Spleen (tissue), 7 donors: Measurements from ENCODE around the gene OSM.

Experiments
- POLR2A ChIP-seq, 3 donors: fragments of 450-650 bp; IDR thresholded peaks; one replicate each; pipeline ENCODE4 v1.5.1; 2017; ENCODE audit warnings: antibody characterized with exemption in 3 of 3, mild to moderate bottlenecking in 1 of 3
- POLR2AphosphoS5 ChIP-seq, 3 donors: sonication (generic); formaldehyde crosslinking; IDR thresholded peaks; one replicate each; pipeline ENCODE4 v1.5.1; 2017; ENCODE audit warnings: antibody characterized with exemption in 3 of 3
- TF ChIP-seq, protein P1 (sequence below), 11 experiments: fragments of 200-600 bp in 7 of 11; fragments of 450-650 bp in 4 of 11; sonication (generic) in 4 of 11; IDR thresholded peaks in 8 of 11; conservative IDR thresholded peaks in 3 of 11; 1 replicate in 7 of 11; 2 replicates in 4 of 11; pipeline versions ENCODE4 v1.4.0 to v1.8.0; 2016 to 2021; ENCODE audit warnings: antibody characterized with exemption in 11 of 11, inconsistent platforms in 4 of 11, mild to moderate bottlenecking in 1 of 11
- donor health status: DM: no; HTN: no; CAD: no; lungs with moderate emphysema.
- donor health status: DM: no; HTN: no; CAD: no.
- donor health status: DM: no; HTN: no; CAD: no.

DNA sequence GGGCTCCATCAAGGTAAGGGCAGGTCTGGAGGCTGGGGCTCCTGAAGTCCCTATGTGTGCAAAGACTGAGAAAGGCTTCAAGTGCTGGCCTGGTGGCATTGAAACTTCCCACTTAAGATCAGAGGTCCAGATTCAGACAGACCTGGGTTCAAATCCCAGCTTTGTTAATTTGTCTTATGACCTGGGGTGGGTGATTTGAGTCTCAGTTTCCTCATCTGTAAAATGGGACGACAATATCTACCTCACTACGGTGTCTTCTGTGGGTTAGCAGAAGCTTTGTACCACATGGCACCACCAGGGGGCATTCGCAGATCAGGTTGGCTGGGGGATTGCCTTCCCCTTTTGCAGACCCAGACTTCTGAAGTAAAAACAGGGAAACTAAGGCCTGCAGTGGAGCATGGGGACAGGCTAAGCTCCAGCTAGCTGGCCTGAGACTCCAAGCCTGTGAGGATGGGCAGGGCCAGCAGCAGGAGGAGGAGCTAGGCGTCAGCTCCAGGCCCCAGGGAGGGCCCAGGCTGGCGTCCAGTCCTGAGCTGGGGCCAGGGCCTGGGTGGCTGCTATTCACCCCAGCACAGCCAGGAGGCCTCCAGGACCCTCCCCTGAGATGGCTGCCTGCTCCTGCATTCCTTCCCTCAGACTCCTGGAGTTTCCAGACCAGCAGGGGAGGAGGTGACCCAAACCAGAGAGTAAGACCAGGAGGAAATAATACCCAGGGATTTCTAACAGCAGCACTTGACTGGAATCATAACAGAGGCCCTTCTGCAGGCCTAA is 21.2 kb upstream of the OSM start:
- TF ChIP-seq, protein P1, sequence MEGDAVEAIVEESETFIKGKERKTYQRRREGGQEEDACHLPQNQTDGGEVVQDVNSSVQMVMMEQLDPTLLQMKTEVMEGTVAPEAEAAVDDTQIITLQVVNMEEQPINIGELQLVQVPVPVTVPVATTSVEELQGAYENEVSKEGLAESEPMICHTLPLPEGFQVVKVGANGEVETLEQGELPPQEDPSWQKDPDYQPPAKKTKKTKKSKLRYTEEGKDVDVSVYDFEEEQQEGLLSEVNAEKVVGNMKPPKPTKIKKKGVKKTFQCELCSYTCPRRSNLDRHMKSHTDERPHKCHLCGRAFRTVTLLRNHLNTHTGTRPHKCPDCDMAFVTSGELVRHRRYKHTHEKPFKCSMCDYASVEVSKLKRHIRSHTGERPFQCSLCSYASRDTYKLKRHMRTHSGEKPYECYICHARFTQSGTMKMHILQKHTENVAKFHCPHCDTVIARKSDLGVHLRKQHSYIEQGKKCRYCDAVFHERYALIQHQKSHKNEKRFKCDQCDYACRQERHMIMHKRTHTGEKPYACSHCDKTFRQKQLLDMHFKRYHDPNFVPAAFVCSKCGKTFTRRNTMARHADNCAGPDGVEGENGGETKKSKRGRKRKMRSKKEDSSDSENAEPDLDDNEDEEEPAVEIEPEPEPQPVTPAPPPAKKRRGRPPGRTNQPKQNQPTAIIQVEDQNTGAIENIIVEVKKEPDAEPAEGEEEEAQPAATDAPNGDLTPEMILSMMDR (IDR thresholded peaks at IDR 0.05 in 8 of 11, conservative IDR thresholded peaks at IDR 0.05 in 3 of 11): peak; percentile 78 to 95 (median 92)
- TF ChIP-seq POLR2A (IDR thresholded peaks at IDR 0.05) (no peak), POLR2AphosphoS5 (IDR thresholded peaks at IDR 0.05) (peak; percentile 56 to 80 (median 76))
